ENCODE results near the gene RASGRF1.

DNA sequence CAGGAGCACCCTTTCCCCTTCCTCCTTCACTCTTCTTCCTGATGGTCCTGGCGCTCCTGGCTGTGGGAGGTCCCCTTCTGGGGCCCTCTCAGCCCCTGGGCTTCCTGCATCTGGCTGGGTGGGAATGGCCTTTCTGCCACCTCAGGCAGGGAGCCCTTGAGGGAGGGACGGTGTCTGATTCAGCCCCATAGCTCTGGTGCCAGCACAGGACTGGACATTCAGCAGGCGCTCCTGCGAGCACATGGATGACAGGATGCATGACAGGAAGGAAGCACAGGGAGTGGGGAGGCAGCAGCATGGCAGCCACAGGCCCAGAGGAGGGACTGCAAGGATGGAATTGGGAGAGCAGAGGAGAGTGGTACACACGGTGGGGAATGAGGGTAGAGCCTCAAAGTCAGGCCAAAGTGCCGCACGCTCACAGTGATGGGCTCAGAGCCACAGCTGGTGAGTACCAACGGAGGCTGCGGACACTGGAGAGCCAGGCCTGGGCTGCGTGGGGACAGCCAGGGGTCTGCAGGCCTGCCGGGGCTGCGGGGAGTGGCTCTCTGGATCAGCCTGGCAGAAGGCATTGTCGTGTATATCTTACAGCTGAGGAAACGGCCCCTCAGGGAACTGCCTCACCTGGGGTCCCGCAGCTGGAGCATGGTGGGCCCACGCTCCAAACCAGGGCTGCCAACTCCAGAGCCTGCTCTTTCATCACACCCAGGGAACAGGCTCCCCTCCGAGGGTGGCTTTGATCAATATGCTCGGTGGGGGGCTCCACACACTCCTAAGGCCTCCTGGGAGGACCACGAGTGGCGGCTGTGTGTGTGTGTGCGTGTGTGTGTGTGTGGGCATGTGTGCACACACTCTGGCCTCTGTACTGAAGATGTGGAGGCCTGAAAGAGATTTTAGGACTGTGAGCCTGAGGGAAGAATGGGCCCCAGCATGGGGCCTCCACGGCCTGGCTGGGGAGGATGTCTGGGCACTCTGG lies 94.4 kb downstream of the RASGRF1 start:
- no peak for TF ChIP-seq FOXK2 (IDR thresholded peaks at IDR 0.05)
- TF ChIP-seq FOXA1 (IDR thresholded peaks at IDR 0.05): no peak
- TF ChIP-seq ZNF384 (IDR thresholded peaks at IDR 0.05): no peak
- no peak for TF ChIP-seq FOXM1 (IDR thresholded peaks at IDR 0.05; ENCODE audit: borderline replicate concordance)
- TF ChIP-seq SP1 (IDR thresholded peaks at IDR 0.05): no peak
- no peak for TF ChIP-seq BHLHE40 (IDR thresholded peaks at IDR 0.05; ENCODE audit: borderline replicate concordance)
- TF ChIP-seq LEF1 (IDR thresholded peaks at IDR 0.05; ENCODE audit: borderline replicate concordance): no peak
- no peak for TF ChIP-seq HDGF (IDR thresholded peaks at IDR 0.05; ENCODE audit: borderline replicate concordance)
- TF ChIP-seq TARDBP (IDR thresholded peaks at IDR 0.05): no peak
- TF ChIP-seq CTBP1 (IDR thresholded peaks at IDR 0.05; ENCODE audit: borderline replicate concordance): no peak
- TF ChIP-seq, protein P1, sequence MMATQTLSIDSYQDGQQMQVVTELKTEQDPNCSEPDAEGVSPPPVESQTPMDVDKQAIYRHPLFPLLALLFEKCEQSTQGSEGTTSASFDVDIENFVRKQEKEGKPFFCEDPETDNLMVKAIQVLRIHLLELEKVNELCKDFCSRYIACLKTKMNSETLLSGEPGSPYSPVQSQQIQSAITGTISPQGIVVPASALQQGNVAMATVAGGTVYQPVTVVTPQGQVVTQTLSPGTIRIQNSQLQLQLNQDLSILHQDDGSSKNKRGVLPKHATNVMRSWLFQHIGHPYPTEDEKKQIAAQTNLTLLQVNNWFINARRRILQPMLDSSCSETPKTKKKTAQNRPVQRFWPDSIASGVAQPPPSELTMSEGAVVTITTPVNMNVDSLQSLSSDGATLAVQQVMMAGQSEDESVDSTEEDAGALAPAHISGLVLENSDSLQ (IDR thresholded peaks at IDR 0.05): no peak
- TF ChIP-seq ELF4 (IDR thresholded peaks at IDR 0.05): no peak
- TF ChIP-seq NFRKB (IDR thresholded peaks at IDR 0.05): no peak
- TF ChIP-seq L3MBTL2 (conservative IDR thresholded peaks at IDR 0.05): no peak
